ENCODE measurements around the gene SEC14L6. TPM values are rescaled to one million over a fixed set of nuclear protein-coding genes. Genes with fewer than 3 reads are reported as not detected.

SEC14L6 gene
- total RNA-seq, 4 donors from 2014 or later, result 0.16 TPM; not detected in 3

- TF ChIP-seq, protein P1, sequence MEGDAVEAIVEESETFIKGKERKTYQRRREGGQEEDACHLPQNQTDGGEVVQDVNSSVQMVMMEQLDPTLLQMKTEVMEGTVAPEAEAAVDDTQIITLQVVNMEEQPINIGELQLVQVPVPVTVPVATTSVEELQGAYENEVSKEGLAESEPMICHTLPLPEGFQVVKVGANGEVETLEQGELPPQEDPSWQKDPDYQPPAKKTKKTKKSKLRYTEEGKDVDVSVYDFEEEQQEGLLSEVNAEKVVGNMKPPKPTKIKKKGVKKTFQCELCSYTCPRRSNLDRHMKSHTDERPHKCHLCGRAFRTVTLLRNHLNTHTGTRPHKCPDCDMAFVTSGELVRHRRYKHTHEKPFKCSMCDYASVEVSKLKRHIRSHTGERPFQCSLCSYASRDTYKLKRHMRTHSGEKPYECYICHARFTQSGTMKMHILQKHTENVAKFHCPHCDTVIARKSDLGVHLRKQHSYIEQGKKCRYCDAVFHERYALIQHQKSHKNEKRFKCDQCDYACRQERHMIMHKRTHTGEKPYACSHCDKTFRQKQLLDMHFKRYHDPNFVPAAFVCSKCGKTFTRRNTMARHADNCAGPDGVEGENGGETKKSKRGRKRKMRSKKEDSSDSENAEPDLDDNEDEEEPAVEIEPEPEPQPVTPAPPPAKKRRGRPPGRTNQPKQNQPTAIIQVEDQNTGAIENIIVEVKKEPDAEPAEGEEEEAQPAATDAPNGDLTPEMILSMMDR (IDR thresholded peaks at IDR 0.05; ENCODE audit: low read depth), result no peak
Observed at GRCh38 chr22:30500628-30501027, 45.9 kb downstream of the SEC14L6 start.

DNA sequence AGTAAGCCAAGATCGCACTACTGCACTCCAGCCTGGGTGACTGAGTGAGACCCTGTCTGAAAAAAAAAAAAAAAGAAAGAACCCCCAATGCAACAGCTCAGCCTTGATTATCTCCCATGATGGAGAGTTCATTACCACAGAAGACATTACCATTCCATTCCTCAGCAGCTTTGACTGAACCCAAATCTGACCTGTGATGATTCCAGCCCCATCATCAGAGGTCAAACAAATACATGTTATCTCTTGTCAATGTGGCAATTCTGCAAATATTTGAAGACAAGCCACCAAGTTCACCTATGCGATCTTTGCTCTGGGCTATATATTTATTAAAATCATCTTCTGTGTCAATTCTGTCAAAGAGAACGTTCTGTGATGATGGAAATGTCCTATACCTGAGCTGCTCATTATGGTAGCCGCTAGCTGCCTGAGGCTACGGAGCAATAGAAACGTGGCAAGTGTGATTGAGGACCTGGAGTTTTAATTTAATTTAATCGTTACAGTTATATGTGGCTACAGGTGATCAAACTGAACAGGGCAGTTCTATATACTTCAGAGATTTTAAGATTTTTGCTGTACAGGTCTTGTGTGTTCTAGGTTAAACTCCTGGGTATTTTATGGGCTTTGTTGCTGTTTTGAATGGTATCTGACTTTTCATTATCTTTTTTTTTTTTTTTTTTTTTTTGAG lies 48.9 kb downstream of the SEC14L6 start:
- TF ChIP-seq, protein P1 (IDR thresholded peaks at IDR 0.05; ENCODE audit: low read depth), result no peak

GRCh38 chr22:30495041-30495784 lies 51.3 kb downstream of the SEC14L6 start:
- TF ChIP-seq, protein P1 (IDR thresholded peaks at IDR 0.05; ENCODE audit: low read depth), result no peak

GRCh38 chr22:30492144-30492543 lies 54.4 kb downstream of the SEC14L6 start:
- TF ChIP-seq, protein P1 (IDR thresholded peaks at IDR 0.05; ENCODE audit: low read depth), result no peak

DNA sequence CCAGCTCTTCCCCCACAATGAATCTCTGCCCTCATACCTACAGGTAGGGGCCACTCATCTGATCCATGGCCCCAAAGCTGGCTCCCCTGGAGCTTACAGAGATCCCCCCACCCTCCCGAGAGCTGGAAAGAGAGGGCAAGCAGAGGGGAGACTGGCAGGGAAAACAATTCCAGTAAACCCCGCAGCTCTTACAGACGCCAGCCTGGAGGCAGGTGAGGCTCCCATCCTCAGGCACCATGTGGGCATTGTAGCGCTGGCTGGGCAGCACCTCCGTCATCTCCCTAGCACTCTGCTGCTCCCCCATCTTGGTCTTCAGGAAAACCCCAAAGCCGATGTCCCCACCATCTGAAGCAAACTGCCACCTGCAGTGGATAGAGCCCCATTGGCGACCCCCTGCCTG lies 55.2 kb downstream of the SEC14L6 start:
- TF ChIP-seq, protein P1 (IDR thresholded peaks at IDR 0.05; ENCODE audit: low read depth), result no peak

- TF ChIP-seq, protein P1 (IDR thresholded peaks at IDR 0.05; ENCODE audit: low read depth), result no peak
Observed at GRCh38 chr22:30490399-30490798, 56.1 kb downstream of the SEC14L6 start.

- TF ChIP-seq, protein P1 (IDR thresholded peaks at IDR 0.05; ENCODE audit: low read depth), result no peak
Observed at GRCh38 chr22:30488121-30488520, 58.4 kb downstream of the SEC14L6 start.

Data from subcutaneous adipose tissue (tissue), 4 donors.